ENCODE results near the gene CKAP2L.

GRCh38 chr2:112760149-112760548 lies 4.3 kb downstream of the CKAP2L start:
- TF ChIP-seq CTCF (conservative IDR thresholded peaks at IDR 0.05 in 1 of 2, IDR thresholded peaks at IDR 0.05 in 1 of 2; ENCODE audit: low read depth in 1 of 2, low read length in 2 of 2), result no peak
- TF ChIP-seq EZH2 (IDR thresholded peaks at IDR 0.05; ENCODE audit: low read length, missing control alignments), result no peak
